Neutrophil (primary cell): Measurements from ENCODE around the gene SVBP.
"Not testable (repeated sequence)": the region's sequence is repeated elsewhere in the genome, so short reads cannot be mapped to it uniquely, and the experiment has no call there.

Experiments
- H3K27ac ChIP-seq: fragments of 200-600 bp; sonication (generic); 2 replicates; pipeline ENCODE4 v1.5.1; 2016; ENCODE audit warnings: mild to moderate bottlenecking, moderate library complexity
- H3K27me3 ChIP-seq: fragments of 200-600 bp; sonication (generic); 2 replicates; pipeline ENCODE4 v1.6.0; 2016; ENCODE audit warnings: mild to moderate bottlenecking
- H3K36me3 ChIP-seq: fragments of 200-600 bp; sonication (generic); 2 replicates; pipeline ENCODE4 v1.5.1; 2017
- H3K4me1 ChIP-seq, 2 experiments: fragments of 200-600 bp in 1 of 2; sonication (generic) in 1 of 2; 1 replicate in 1 of 2; 2 replicates in 1 of 2; pipeline versions ENCODE4 v1.5.1 to v1.6.1; 2013 to 2016; ENCODE audit warnings: low read depth in 1 of 2, low read length in 1 of 2, mild to moderate bottlenecking in 1 of 2, moderate library complexity in 1 of 2; ENCODE audit not compliant: control insufficient read depth in 1 of 2, insufficient read depth in 1 of 2
- H3K4me3 ChIP-seq, 2 experiments: fragments of 200-600 bp in 1 of 2; sonication (generic) in 1 of 2; 1 replicate in 1 of 2; 2 replicates in 1 of 2; pipeline ENCODE4 v1.5.1; 2013 to 2016; ENCODE audit warnings: low read depth in 1 of 2, low read length in 1 of 2, mild to moderate bottlenecking in 1 of 2, moderate library complexity in 1 of 2
- H3K9me3 ChIP-seq: fragments of 200-600 bp; sonication (generic); 2 replicates; pipeline ENCODE4 v1.5.1; 2016
- CTCF ChIP-seq: fragments of 200-600 bp; sonication (generic); IDR thresholded peaks from 2 replicates; pipeline ENCODE4 v1.5.1; 2016; ENCODE audit warnings: antibody characterized with exemption

The SVBP gene, protein sequence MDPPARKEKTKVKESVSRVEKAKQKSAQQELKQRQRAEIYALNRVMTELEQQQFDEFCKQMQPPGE

DNA sequence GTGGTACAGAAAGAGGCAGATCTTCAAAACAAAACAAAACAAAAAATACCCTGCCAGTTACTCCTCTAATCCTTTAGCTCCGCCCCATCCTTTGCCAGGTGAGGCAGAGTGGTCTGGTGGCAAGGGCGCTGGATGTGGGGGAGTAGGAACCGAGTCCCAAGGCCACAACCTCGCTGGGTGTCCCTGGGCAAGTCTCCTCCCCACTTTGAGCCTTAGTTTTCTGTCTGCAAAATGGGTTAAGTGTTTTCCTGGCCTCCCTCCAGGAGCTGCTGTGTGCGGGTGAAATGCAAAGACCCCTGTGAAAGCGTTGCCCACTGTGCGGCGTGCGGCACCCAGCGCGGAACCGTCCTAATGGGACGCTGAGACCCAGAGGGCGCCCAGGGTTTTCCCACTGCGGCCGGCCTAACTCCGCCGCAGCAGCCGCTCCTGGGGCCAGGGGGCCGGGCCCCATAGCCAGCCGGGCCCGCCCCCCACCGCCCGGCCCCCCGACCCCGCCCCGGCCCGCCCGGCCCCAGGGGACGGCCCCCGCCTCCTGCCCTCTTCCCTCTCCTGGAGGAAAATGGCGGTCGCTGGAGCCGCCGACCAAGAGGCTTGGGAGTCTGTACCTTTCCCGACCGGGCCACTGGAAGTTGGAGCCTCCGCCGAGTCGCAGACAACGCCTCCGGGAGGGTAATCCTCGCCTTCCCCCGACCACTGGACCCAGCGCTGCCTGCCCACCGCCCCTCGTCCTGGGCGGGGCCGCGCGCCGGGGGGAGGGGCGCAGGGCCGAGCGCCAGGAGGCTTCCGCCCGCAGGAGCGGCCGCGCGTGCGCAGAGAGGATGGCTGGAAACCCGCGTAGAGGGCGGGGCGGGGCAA is at the start of gene SVBP, which contains the start of gene ERMAP:
Gene SVBP, minus strand, starts transcription at position 813 of the 855 bp plus-strand sequence. CDS start 853 bp downstream, outside the sequence.
Gene ERMAP, plus strand, starts transcription at position 538 of the 855 bp plus-strand sequence. CDS start 13,327 bp downstream, outside the sequence.
- H3K27ac ChIP-seq: peak within 1 kb of the TSS; percentile 98
- peaks cover 21 to 27% of the 10 kb centered on the region in 2 experiments for H3K4me1 ChIP-seq
- H3K36me3 ChIP-seq: peaks cover 5% of the 10 kb centered on the region
- H3K4me3 ChIP-seq: peak within 1 kb of the TSS; percentile 75 to 91
- no peaks in the 10 kb centered on the region for H3K27me3 ChIP-seq
- H3K9me3 ChIP-seq: no peaks in the 10 kb centered on the region
- peak; percentile 24 for TF ChIP-seq CTCF

DNA sequence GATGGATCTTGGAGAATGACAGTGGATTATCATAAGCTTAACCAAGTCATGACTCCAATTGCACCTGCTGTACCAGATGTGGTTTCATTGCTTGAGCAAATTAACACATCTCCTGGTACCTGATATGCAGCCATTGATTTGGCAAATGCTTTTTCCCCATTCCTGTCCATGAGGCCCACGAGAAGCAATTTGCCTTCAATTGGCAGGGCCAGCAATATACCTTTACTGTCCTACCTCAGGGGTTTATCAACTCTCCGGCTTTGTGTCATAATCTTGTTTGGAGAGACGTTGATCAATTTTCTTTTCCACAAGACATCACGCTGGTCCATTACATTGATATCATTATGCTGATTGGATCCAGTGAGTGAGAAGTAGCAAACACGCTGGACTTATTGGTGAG is 49.4 kb upstream of the SVBP start:
- Histone ChIP-seq H3K27me3 (peaks cover 6% of the 10 kb centered on the region), H3K27ac (no peak overlapping the region), H3K4me3 (no peak overlapping the region), H3K36me3 (no peaks in the 10 kb centered on the region), H3K9me3 (no peaks in the 10 kb centered on the region), H3K4me1 (no peaks in the 10 kb centered on the region)
- no peak for TF ChIP-seq CTCF

GRCh38 chr1:42861014-42861399 is 43.8 kb upstream of the SVBP start:
- no peak for TF ChIP-seq CTCF
- peaks cover 6% of the 10 kb centered on the region for H3K27me3 ChIP-seq
- no peak overlapping the region for H3K4me3 ChIP-seq
- H3K4me1 ChIP-seq: no peaks in the 10 kb centered on the region
- no peaks in the 10 kb centered on the region for H3K36me3 ChIP-seq
- no peaks in the 10 kb centered on the region for H3K9me3 ChIP-seq
- no peak overlapping the region for H3K27ac ChIP-seq

DNA sequence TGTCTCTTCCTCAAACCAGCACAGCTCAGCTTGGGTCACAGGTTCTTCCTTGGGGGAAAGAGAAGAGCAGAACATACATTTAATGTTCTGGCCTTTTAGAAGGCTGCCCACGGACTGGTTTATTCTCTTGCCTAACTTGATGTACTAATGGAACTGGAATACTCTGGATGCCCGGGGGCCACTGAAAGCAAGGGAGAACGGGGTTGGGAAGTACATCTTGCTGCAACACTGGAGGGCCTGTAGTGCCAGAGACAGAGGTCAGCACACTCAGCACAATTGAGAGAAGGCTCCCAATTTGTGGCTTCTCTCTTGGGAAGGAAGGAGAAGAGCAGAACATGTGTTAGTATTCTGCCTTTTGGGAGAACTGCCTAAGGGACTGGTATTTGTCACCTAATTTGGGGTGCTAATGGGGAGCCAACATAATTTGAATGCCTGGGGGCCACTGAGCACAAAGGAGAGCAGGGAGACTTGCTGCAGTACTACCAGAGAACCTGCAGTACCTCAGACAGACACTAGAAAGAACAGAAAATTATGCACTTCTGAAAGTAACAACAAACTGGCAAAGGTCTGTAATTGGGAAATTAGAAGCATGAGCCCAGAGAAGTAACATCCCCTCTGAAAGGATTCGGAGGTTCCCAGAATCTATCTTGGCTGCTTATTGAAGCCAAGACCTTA is 43.3 kb upstream of the SVBP start:
- H3K36me3 ChIP-seq: no peaks in the 10 kb centered on the region

GRCh38 chr1:42859366-42859765 is 42.2 kb upstream of the SVBP start:
- not testable (repeated sequence) for H3K36me3 ChIP-seq, H3K4me3 ChIP-seq, H3K9me3 ChIP-seq, H3K27me3 ChIP-seq, H3K4me1 ChIP-seq, H3K27ac ChIP-seq

More for the DNA sequence above, 43.3 kb upstream of the SVBP start:
- Histone ChIP-seq H3K9me3 (no peaks in the 10 kb centered on the region), H3K4me1 (no peaks in the 10 kb centered on the region), H3K27me3 (peaks cover 6% of the 10 kb centered on the region), H3K27ac (no peak overlapping the region), H3K4me3 (no peak overlapping the region)
- TF ChIP-seq CTCF: no peak

DNA sequence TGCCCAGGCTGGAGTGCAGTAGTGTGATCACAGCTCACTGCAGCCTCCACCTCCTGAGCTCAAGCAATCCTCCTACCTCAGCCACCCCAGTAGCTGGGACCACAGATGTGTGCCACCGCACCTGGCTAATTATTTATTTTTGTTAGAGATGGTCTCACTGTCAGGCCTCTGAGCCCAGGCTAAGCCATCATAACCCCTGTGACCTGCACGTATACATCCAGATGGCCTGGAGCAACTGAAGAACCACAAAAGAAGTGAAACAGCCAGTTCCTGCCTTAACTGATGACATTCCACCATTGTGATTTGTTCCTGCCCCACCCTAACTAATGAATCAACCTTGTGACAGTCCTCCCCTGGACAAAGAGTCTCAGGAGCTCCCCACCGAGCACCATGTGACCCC is 39.4 kb upstream of the SVBP start:
- not testable (repeated sequence) for H3K4me1 ChIP-seq, H3K27me3 ChIP-seq, H3K9me3 ChIP-seq, H3K4me3 ChIP-seq, H3K27ac ChIP-seq, H3K36me3 ChIP-seq
